HCT116 (cell line): Measurements from ENCODE around the gene CPED1. TPM values are rescaled to one million over a fixed set of nuclear protein-coding genes. Genes with fewer than 3 reads are reported as not detected.

Experiments used
- ATAC-seq: fragments of 200-7000 bp; cut with Tn5 transposase; 2 replicates; pipeline ENCODE4 v1.9.1; 2020; ENCODE audit warnings: mild to moderate bottlenecking, moderate library complexity
- BruUV-seq: library from RNA; stranded (reverse); fragments of 400-500 nt; replicated peaks from 2 replicates; lab custom pipeline; 2021; lab: Mats Ljungman, UMichigan
- CTCF ChIA-PET: fragments of 300-600 bp; sonication (Branson Sonifier 250); formaldehyde crosslinking; loops from one replicate; lab custom pipeline; 2021; ENCODE audit warnings: antibody characterized with exemption; lab: Charles Lee
- POLR2A ChIA-PET: fragments of 300-600, 350-600 bp; sonication (Branson Sonifier 250); formaldehyde crosslinking; loops from one replicate; lab custom pipeline; 2021; ENCODE audit warnings: antibody characterized with exemption; lab: Charles Lee
- RAD21 ChIA-PET, 2 experiments: fragments of 300-600 bp; sonication (Branson Sonifier 250); formaldehyde crosslinking; loops; one replicate each; lab custom pipeline; 2023; ENCODE audit warnings: low total read pairs in 2 of 2; ENCODE audit not compliant: uncharacterized antibody in 2 of 2, unreplicated experiment in 2 of 2, low non-redundant PET in 1 of 2; lab: Charles Lee
- DNase-seq: peaks from one replicate; pipeline ENCODE4 v3.0.0-alpha.2; 2010; ENCODE audit warnings: low read depth, low spot score
- H2AFZ ChIP-seq: fragments of 200-600 bp; shearing (Covaris generic), sonication (generic); 2 replicates; pipeline ENCODE4 v1.6.1; 2017; ENCODE audit warnings: low read depth, mixed run types, mixed read lengths, antibody characterized with exemption, low read length; ENCODE audit not compliant: poor library complexity, severe bottlenecking
- H3K27ac ChIP-seq: 2 replicates; pipeline ENCODE4 v1.5.1; 2012; ENCODE audit warnings: low read depth, low read length
- H3K27me3 ChIP-seq: fragments of 200-600 bp; sonication (generic); 2 replicates; pipeline ENCODE4 v1.6.1; 2016; ENCODE audit warnings: mixed run types, low read length, mixed read lengths; ENCODE audit not compliant: insufficient read depth
- H3K36me3 ChIP-seq, 2 experiments: fragments of 200-500 bp in 1 of 2; fragments of 200-600 bp in 1 of 2; sonication (Bioruptor generic) in 1 of 2; sonication (generic) in 1 of 2; 2 replicates each; pipeline versions ENCODE4 v1.5.1 to v1.6.1; 2014 to 2016; ENCODE audit warnings: low read length in 2 of 2, inconsistent platforms in 1 of 2, mixed read lengths in 1 of 2, mixed run types in 1 of 2; ENCODE audit not compliant: insufficient read depth in 2 of 2, control insufficient read depth in 1 of 2
- H3K4me1 ChIP-seq, 2 experiments: fragments of 200-600 bp in 1 of 2; sonication (generic) in 1 of 2; 2 replicates each; pipeline versions ENCODE4 v1.5.1 to v1.6.1; 2012 to 2017; ENCODE audit warnings: low read length in 2 of 2, inconsistent platforms in 1 of 2, mild to moderate bottlenecking in 1 of 2, mixed read lengths in 1 of 2, mixed run types in 1 of 2, moderate library complexity in 1 of 2; ENCODE audit not compliant: insufficient read depth in 2 of 2, control insufficient read depth in 1 of 2
- H3K4me2 ChIP-seq: fragments of 200-600 bp; sonication (generic); 2 replicates; pipeline ENCODE4 v1.6.1; 2017; ENCODE audit warnings: mixed run types, low read length, mixed read lengths
- H3K4me3 ChIP-seq, 2 experiments: fragments of 200-600 bp in 1 of 2; sonication (generic) in 1 of 2; replicated peaks in 1 of 2; 2 replicates each; pipeline ENCODE4 v1.5.1; 2011 to 2016; ENCODE audit warnings: low read length in 2 of 2, control low read depth in 1 of 2, low read depth in 1 of 2, mild to moderate bottlenecking in 1 of 2, mixed read lengths in 1 of 2, mixed run types in 1 of 2
- H3K79me2 ChIP-seq: fragments of 200-600 bp; sonication (generic); 2 replicates; pipeline ENCODE4 v1.6.1; 2017; ENCODE audit warnings: mild to moderate bottlenecking, mixed run types, low read length, moderate library complexity, mixed read lengths; ENCODE audit not compliant: insufficient read depth
- H3K9ac ChIP-seq: fragments of 200-600 bp; sonication (generic); 2 replicates; pipeline ENCODE4 v1.6.1; 2016; ENCODE audit warnings: low read length, mixed read lengths
- H3K9me2 ChIP-seq: fragments of 200-600 bp; sonication (generic), shearing (Covaris generic); 2 replicates; pipeline ENCODE4 v1.6.1; 2017; ENCODE audit warnings: mixed run types, mild to moderate bottlenecking, moderate library complexity; ENCODE audit not compliant: insufficient read depth
- H3K9me3 ChIP-seq, 2 experiments: fragments of 200-500 bp in 1 of 2; fragments of 200-600 bp in 1 of 2; sonication (Bioruptor generic) in 1 of 2; sonication (generic) in 1 of 2; 2 replicates each; pipeline ENCODE4 v1.6.1; 2014 to 2017; ENCODE audit warnings: low read length in 2 of 2, mixed read lengths in 2 of 2, inconsistent platforms in 1 of 2, low read depth in 1 of 2, mild to moderate bottlenecking in 1 of 2, mixed run types in 1 of 2, moderate library complexity in 1 of 2; ENCODE audit not compliant: control insufficient read depth in 1 of 2, insufficient read depth in 1 of 2
- H4K20me1 ChIP-seq: fragments of 200-600 bp; sonication (generic), shearing (Covaris generic); 2 replicates; pipeline ENCODE4 v1.6.1; 2017; ENCODE audit warnings: mixed run types, mild to moderate bottlenecking, moderate library complexity; ENCODE audit not compliant: insufficient read depth
- CTCF ChIP-seq, 3 experiments: fragments of 200-600 bp in 1 of 3; sonication (generic) in 1 of 3; IDR thresholded peaks in 2 of 3; conservative IDR thresholded peaks in 1 of 3; 2 replicates each; pipeline ENCODE4 v1.5.1; 2012 to 2017; ENCODE audit warnings: low read depth in 2 of 3, low read length in 2 of 3, antibody characterized with exemption in 1 of 3, borderline replicate concordance in 1 of 3, control low read depth in 1 of 3, mild to moderate bottlenecking in 1 of 3, mixed read lengths in 1 of 3, mixed run types in 1 of 3, moderate library complexity in 1 of 3; ENCODE audit not compliant: insufficient read depth in 1 of 3
- ELF1 ChIP-seq: IDR thresholded peaks from 2 replicates; pipeline ENCODE4 v1.6.1; 2012; ENCODE audit warnings: low read depth, borderline replicate concordance
- POLR2A ChIP-seq: IDR thresholded peaks from 2 replicates; pipeline ENCODE4 v1.7.0; 2011; ENCODE audit warnings: borderline replicate concordance; ENCODE audit not compliant: insufficient read depth, insufficient read length; ENCODE audit errors: extremely low read depth
- SIN3A ChIP-seq: IDR thresholded peaks from 2 replicates; pipeline ENCODE4 v1.6.1; 2012; ENCODE audit warnings: low read depth
- SRF ChIP-seq: IDR thresholded peaks from 2 replicates; pipeline ENCODE4 v1.6.1; 2012; ENCODE audit warnings: low read depth
- YY1 ChIP-seq: IDR thresholded peaks from 2 replicates; pipeline ENCODE4 v1.6.1; 2011; ENCODE audit warnings: low read length, low read depth, moderate library complexity, mild to moderate bottlenecking; ENCODE audit not compliant: insufficient replicate concordance; ENCODE audit errors: extremely low read depth
- intact Hi-C: fragments of 100-400 bp; cut with micrococcal nuclease; formaldehyde crosslinking; loops from 2 replicates; pipeline ENCODE4 v1.10.0; 2022
- total RNA-seq: library from RNA; stranded (reverse); gene quantifications from one replicate; pipeline ENCODE4 v1.2.1, GENCODE V29; 2021; ENCODE audit not compliant: unreplicated experiment

CPED1 gene
- total RNA-seq, 1 experiment from 2014 or later, result 1.2 TPM

GRCh38 chr7:120949393-120949911 lies 39.1 kb upstream of the CPED1 start:
- H3K36me3 ChIP-seq, result peaks cover 0 to 5% of the 10 kb centered on the region in 2 experiments; a peak in 1 of 4 replicates
- H2AFZ ChIP-seq, result peak overlapping the region; percentile 88
- H3K27ac ChIP-seq, result no peak overlapping the region
- H3K9ac ChIP-seq, result peak overlapping the region; percentile 56
- no peaks in the 10 kb centered on the region for H3K9me2 ChIP-seq
- no peak for DNase-seq
- no peak for ATAC-seq
- ChIA-PET POLR2A (no interaction called here), RAD21 (no interaction called here), CTCF (no interaction called here)
- TF ChIP-seq YY1 (no peak), CTCF (IDR thresholded peaks at IDR 0.05 in 2 of 3, conservative IDR thresholded peaks at IDR 0.05 in 1 of 3; ENCODE audit: borderline replicate concordance in 1 of 3, insufficient read depth in 1 of 3, low read depth in 2 of 3, low read length in 2 of 3) (no peak), ELF1 (no peak)
- intact Hi-C loops, result no loop called here
- H3K9me3 ChIP-seq, result no peaks in the 10 kb centered on the region
- no TSS peak for BruUV-seq
- peaks cover 3 to 15% of the 10 kb centered on the region in 2 experiments; a peak in 3 of 4 replicates for H3K4me1 ChIP-seq
- H3K4me3 ChIP-seq, result peak overlapping the region; percentile 61 to 83
- H3K4me2 ChIP-seq, result peak overlapping the region; percentile 91
- H3K79me2 ChIP-seq, result peaks cover 23% of the 10 kb centered on the region
- H3K27me3 ChIP-seq, result no peaks in the 10 kb centered on the region
- H4K20me1 ChIP-seq, result no peaks in the 10 kb centered on the region

GRCh38 chr7:120949998-120950538 lies 38.4 kb upstream of the CPED1 start:
- no peak for ATAC-seq
- H3K9me2 ChIP-seq, result no peaks in the 10 kb centered on the region
- peaks cover 3 to 15% of the 10 kb centered on the region in 2 experiments; a peak in 3 of 4 replicates for H3K4me1 ChIP-seq
- H3K79me2 ChIP-seq, result peaks cover 23% of the 10 kb centered on the region
- peaks cover 0 to 7% of the 10 kb centered on the region in 2 experiments; a peak in 1 of 4 replicates for H3K36me3 ChIP-seq
- POLR2A ChIA-PET, result interaction anchor here (0.7 to 1.5 kb wide), 11 partner anchors 8 to 511 kb away, joined by 3 to 8 read pairs (median 3); no protein-coding TSS in a partner anchor
- no peaks in the 10 kb centered on the region for H3K9me3 ChIP-seq
- H3K9ac ChIP-seq, result peak overlapping the region; percentile 56
- peak overlapping the region; percentile 91 for H3K4me2 ChIP-seq
- peak overlapping the region; percentile 88 for H2AFZ ChIP-seq
- RAD21 ChIA-PET, result interaction anchor here in 1 of 2 experiments (0.6 kb wide), 1 partner anchor 372 kb away, joined by 3 read pairs; no protein-coding TSS in a partner anchor
- TF ChIP-seq POLR2A, result peak; percentile 16
- no peak for TF ChIP-seq YY1
- peak; percentile 47 for TF ChIP-seq SIN3A
- TF ChIP-seq SRF, result 0 out of 2 replicates have a peak, but pooled peaks have one; percentile 28
- TF ChIP-seq, all 23 proteins: peak for 3
- no peaks in the 10 kb centered on the region for H4K20me1 ChIP-seq
- CTCF ChIA-PET, result interaction anchor here (1.5 kb wide), 1 partner anchor 158 kb away, joined by 6 read pairs; no protein-coding TSS in a partner anchor
- H3K27ac ChIP-seq, result no peak overlapping the region
- no peak for DNase-seq
- peak overlapping the region; percentile 61 to 83 for H3K4me3 ChIP-seq
- TSS peak; percentile 86 for BruUV-seq
- H3K27me3 ChIP-seq, result no peaks in the 10 kb centered on the region
- intact Hi-C loops, result loop anchor here (5.0 kb wide), 1 partner anchor 387 kb away; no protein-coding TSS in a partner anchor
